Neural cell (in vitro differentiated cells): Measurements from ENCODE around the gene RAB28.

Source experiments
- POLR2AphosphoS5 ChIP-seq: IDR thresholded peaks from 2 replicates; pipeline ENCODE4 v1.6.1; 2012
- SMC3 ChIP-seq: fragments of 450-650 bp; conservative IDR thresholded peaks from 2 replicates; pipeline ENCODE4 v1.6.1; 2014; ENCODE audit warnings: antibody characterized with exemption, mild to moderate bottlenecking, moderate library complexity; ENCODE audit not compliant: poor library complexity
- TF ChIP-seq, protein P1 (sequence below): fragments of 450-650 bp; IDR thresholded peaks from 2 replicates; pipeline ENCODE4 v1.5.1; 2014; ENCODE audit warnings: antibody characterized with exemption, mild to moderate bottlenecking, moderate library complexity; ENCODE audit not compliant: poor library complexity, severe bottlenecking

DNA sequence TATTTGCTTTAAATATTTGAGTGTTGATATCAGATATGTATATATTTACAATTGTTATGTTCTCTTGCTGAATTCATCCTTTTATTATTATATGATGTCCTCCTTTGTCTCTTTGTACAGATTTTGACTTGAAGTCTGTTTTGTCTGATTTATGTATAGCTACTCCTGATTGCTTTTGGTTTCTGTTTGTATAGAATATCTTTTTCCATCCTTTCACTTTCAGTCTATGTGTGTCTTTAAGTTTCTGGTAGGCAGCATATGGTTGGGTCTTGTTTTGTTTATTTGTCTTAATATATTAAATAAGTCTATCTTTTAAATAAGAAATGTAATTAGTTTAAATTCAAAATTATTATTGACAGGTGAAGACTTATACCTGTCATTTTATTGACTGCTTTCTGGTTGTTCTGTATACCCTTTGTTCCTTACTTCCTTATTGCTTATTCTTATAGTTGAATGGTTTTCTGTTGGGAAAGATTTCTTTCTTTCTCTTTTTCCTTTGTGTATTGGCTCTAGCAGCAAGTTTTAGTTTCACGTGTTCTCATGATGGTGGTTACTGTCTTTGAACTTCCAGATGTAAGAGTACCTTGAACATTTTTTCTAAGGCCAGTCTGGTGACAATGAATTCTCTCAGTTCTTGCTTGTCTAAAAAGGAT is 31.1 kb downstream of the RAB28 start:
- TF ChIP-seq, protein P1, sequence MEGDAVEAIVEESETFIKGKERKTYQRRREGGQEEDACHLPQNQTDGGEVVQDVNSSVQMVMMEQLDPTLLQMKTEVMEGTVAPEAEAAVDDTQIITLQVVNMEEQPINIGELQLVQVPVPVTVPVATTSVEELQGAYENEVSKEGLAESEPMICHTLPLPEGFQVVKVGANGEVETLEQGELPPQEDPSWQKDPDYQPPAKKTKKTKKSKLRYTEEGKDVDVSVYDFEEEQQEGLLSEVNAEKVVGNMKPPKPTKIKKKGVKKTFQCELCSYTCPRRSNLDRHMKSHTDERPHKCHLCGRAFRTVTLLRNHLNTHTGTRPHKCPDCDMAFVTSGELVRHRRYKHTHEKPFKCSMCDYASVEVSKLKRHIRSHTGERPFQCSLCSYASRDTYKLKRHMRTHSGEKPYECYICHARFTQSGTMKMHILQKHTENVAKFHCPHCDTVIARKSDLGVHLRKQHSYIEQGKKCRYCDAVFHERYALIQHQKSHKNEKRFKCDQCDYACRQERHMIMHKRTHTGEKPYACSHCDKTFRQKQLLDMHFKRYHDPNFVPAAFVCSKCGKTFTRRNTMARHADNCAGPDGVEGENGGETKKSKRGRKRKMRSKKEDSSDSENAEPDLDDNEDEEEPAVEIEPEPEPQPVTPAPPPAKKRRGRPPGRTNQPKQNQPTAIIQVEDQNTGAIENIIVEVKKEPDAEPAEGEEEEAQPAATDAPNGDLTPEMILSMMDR, result no peak
- TF ChIP-seq POLR2AphosphoS5 (no peak), SMC3 (no peak)
